Immature natural killer cell (primary cell): ENCODE results near the gene LIPN. TPM values are rescaled to one million over a fixed set of nuclear protein-coding genes. Genes with fewer than 3 reads are reported as not detected.
"Not testable (repeated sequence)": the region's sequence is repeated elsewhere in the genome, so short reads cannot be mapped to it uniquely, and the experiment has no call there.

ENCODE experiments used
- DNase-seq, 3 donors: peaks; one replicate each; pipeline ENCODE4 v3.0.0; 2022; ENCODE audit warnings: mixed read lengths in 1 of 3
- H3K27ac Mint-ChIP-seq, 6 donors: one replicate each; pipeline ENCODE4 v1.8.0; 2020; ENCODE audit warnings: mixed read lengths in 6 of 6, mild to moderate bottlenecking in 5 of 6, inconsistent platforms in 4 of 6, moderate library complexity in 3 of 6
- H3K27me3 Mint-ChIP-seq, 3 donors: one replicate each; pipeline ENCODE4 v1.8.0; 2020 to 2021; ENCODE audit warnings: low read depth in 3 of 3, mild to moderate bottlenecking in 3 of 3, mixed read lengths in 3 of 3, moderate library complexity in 3 of 3, inconsistent platforms in 1 of 3
- H3K36me3 Mint-ChIP-seq, 3 donors: one replicate each; pipeline ENCODE4 v1.8.0; 2020; ENCODE audit warnings: mixed read lengths in 3 of 3, inconsistent platforms in 2 of 3, mild to moderate bottlenecking in 2 of 3
- H3K4me1 Mint-ChIP-seq, 2 donors: one replicate each; pipeline ENCODE4 v1.8.0; 2020; ENCODE audit warnings: inconsistent platforms in 2 of 2, mild to moderate bottlenecking in 2 of 2, mixed read lengths in 2 of 2, moderate library complexity in 1 of 2
- H3K4me3 Mint-ChIP-seq, 5 donors: one replicate each; pipeline ENCODE4 v1.8.0; 2020; ENCODE audit warnings: mild to moderate bottlenecking in 5 of 5, mixed read lengths in 5 of 5, inconsistent platforms in 3 of 5, moderate library complexity in 3 of 5
- H3K9me3 Mint-ChIP-seq, 6 donors: one replicate each; pipeline ENCODE4 v1.8.0; 2020; ENCODE audit warnings: mild to moderate bottlenecking in 6 of 6, mixed read lengths in 6 of 6, inconsistent platforms in 4 of 6, moderate library complexity in 3 of 6
- polyA plus RNA-seq, 3 donors: library from polyadenylated mRNA; unstranded; fragments of 300-500 nt; fragmentation: Illumina TruSeq; gene quantifications; one replicate each; pipeline ENCODE4 v1.2.3, GENCODE V29; 2021

LIPN gene
- polyA plus RNA-seq: not detected

- Mint-ChIP-seq H3K4me3 (no peak within 1 kb of the TSS), H3K36me3 (no peaks in the 10 kb centered on the region), H3K9me3 (no peaks in the 10 kb centered on the region), H3K27ac (peak within 1 kb of the TSS in 1 of 6 donors; percentile 37), H3K27me3 (peaks cover 0 to 6% (median 2%) of the 10 kb centered on the region in 3 donors), H3K4me1 (peaks cover 0 to 3% of the 10 kb centered on the region in 2 donors)
- no peak for DNase-seq
Observed at GRCh38 chr10:88759366-88760101, at the start of gene LIPN. Gene LIPN (plus strand): TSS chr10:88760020. CDS start chr10:88761406, 1,386 bp downstream.

- Mint-ChIP-seq H3K27ac (peak overlapping the region in 1 of 6 donors; percentile 32), H3K36me3 (no peaks in the 10 kb centered on the region), H3K9me3 (no peaks in the 10 kb centered on the region), H3K27me3 (peaks cover 2 to 8% (median 2%) of the 10 kb centered on the region in 3 donors), H3K4me3 (no peak overlapping the region), H3K4me1 (no peaks in the 10 kb centered on the region)
- DNase-seq: no peak
Observed at GRCh38 chr10:88715517-88715916, 44.3 kb upstream of the LIPN start.

- Mint-ChIP-seq H3K36me3 (no peaks in the 10 kb centered on the region), H3K27ac (no peak overlapping the region), H3K9me3 (no peaks in the 10 kb centered on the region), H3K4me1 (peaks cover 4 to 9% of the 10 kb centered on the region in 2 donors), H3K27me3 (peaks cover 0 to 3% (median 2%) of the 10 kb centered on the region in 3 donors), H3K4me3 (no peak overlapping the region)
- no peak for DNase-seq
Observed at GRCh38 chr10:88721392-88721791, 38.4 kb upstream of the LIPN start.

GRCh38 chr10:88725798-88726197 lies 34.0 kb upstream of the LIPN start:
- no peak for DNase-seq
- Mint-ChIP-seq H3K4me1 (peaks cover 4 to 9% of the 10 kb centered on the region in 2 donors), H3K27me3 (peaks cover 0 to 4% (median 2%) of the 10 kb centered on the region in 3 donors), H3K27ac (no peak overlapping the region), H3K4me3 (no peak overlapping the region), H3K36me3 (no peaks in the 10 kb centered on the region), H3K9me3 (no peaks in the 10 kb centered on the region)

- H3K27me3 Mint-ChIP-seq: peaks cover 0 to 4% (median 2%) of the 10 kb centered on the region in 3 donors
- no peak for DNase-seq
- H3K4me1 Mint-ChIP-seq: peaks cover 4 to 9% of the 10 kb centered on the region in 2 donors
- H3K9me3 Mint-ChIP-seq: no peaks in the 10 kb centered on the region
- H3K4me3 Mint-ChIP-seq: no peak overlapping the region
- H3K27ac Mint-ChIP-seq: no peak overlapping the region
- no peaks in the 10 kb centered on the region for H3K36me3 Mint-ChIP-seq
Observed at GRCh38 chr10:88728107-88728763, 31.6 kb upstream of the LIPN start.

GRCh38 chr10:88730864-88731263 lies 29.0 kb upstream of the LIPN start:
- H3K4me3 Mint-ChIP-seq: no peak overlapping the region
- H3K4me1 Mint-ChIP-seq: peaks cover 1 to 3% of the 10 kb centered on the region in 2 donors
- H3K27ac Mint-ChIP-seq: no peak overlapping the region
- no peaks in the 10 kb centered on the region for H3K36me3 Mint-ChIP-seq
- peaks cover 0 to 4% (median 4%) of the 10 kb centered on the region in 3 donors for H3K27me3 Mint-ChIP-seq
- H3K9me3 Mint-ChIP-seq: peaks cover 0 to 2% (median 0%) of the 10 kb centered on the region in 6 donors
- no peak for DNase-seq

GRCh38 chr10:88731296-88731695 lies 28.5 kb upstream of the LIPN start:
- Mint-ChIP-seq H3K27me3 (peaks cover 0 to 5% (median 4%) of the 10 kb centered on the region in 3 donors), H3K4me3 (no peak overlapping the region), H3K27ac (no peak overlapping the region), H3K9me3 (peaks cover 0 to 2% (median 0%) of the 10 kb centered on the region in 6 donors), H3K4me1 (no peaks in the 10 kb centered on the region), H3K36me3 (no peaks in the 10 kb centered on the region)
- no peak for DNase-seq

- H3K4me1 Mint-ChIP-seq: no peaks in the 10 kb centered on the region
- H3K4me3 Mint-ChIP-seq: no peak overlapping the region
- peaks cover 0 to 2% (median 0%) of the 10 kb centered on the region in 6 donors for H3K9me3 Mint-ChIP-seq
- H3K27me3 Mint-ChIP-seq: peaks cover 2 to 3% (median 2%) of the 10 kb centered on the region in 3 donors
- H3K27ac Mint-ChIP-seq: no peak overlapping the region
- DNase-seq: no peak
- H3K36me3 Mint-ChIP-seq: no peaks in the 10 kb centered on the region
Observed at GRCh38 chr10:88733215-88733614, 26.6 kb upstream of the LIPN start.

GRCh38 chr10:88735661-88736060 lies 24.2 kb upstream of the LIPN start:
- H3K4me3 Mint-ChIP-seq: no peak overlapping the region
- DNase-seq: no peak
- H3K27me3 Mint-ChIP-seq: peaks cover 2 to 11% (median 8%) of the 10 kb centered on the region in 3 donors
- no peak overlapping the region for H3K27ac Mint-ChIP-seq
- peaks cover 0 to 2% (median 0%) of the 10 kb centered on the region in 6 donors for H3K9me3 Mint-ChIP-seq
- no peaks in the 10 kb centered on the region for H3K4me1 Mint-ChIP-seq
- no peaks in the 10 kb centered on the region for H3K36me3 Mint-ChIP-seq

GRCh38 chr10:88741921-88742320 lies 17.9 kb upstream of the LIPN start:
- not testable (repeated sequence) for H3K4me3 Mint-ChIP-seq

GRCh38 chr10:88742448-88742847 lies 17.4 kb upstream of the LIPN start:
- Mint-ChIP-seq H3K4me3 (no peak overlapping the region), H3K27me3 (peaks cover 4 to 28% (median 5%) of the 10 kb centered on the region in 3 donors), H3K36me3 (no peaks in the 10 kb centered on the region), H3K9me3 (peaks cover 0 to 9% (median 6%) of the 10 kb centered on the region in 6 donors), H3K27ac (no peak overlapping the region), H3K4me1 (no peaks in the 10 kb centered on the region)
- no peak for DNase-seq

More at GRCh38 chr10:88741921-88742320, 17.9 kb upstream of the LIPN start:
- peaks cover 4 to 28% (median 5%) of the 10 kb centered on the region in 3 donors for H3K27me3 Mint-ChIP-seq
- H3K9me3 Mint-ChIP-seq, DNase-seq, H3K36me3 Mint-ChIP-seq, H3K27ac Mint-ChIP-seq, H3K4me1 Mint-ChIP-seq: not testable (repeated sequence)

- peaks cover 2 to 21% (median 2%) of the 10 kb centered on the region in 3 donors for H3K27me3 Mint-ChIP-seq
- H3K36me3 Mint-ChIP-seq: no peaks in the 10 kb centered on the region
Observed at GRCh38 chr10:88744002-88744401, 15.8 kb upstream of the LIPN start.

GRCh38 chr10:88745633-88746032 lies 14.2 kb upstream of the LIPN start:
- H3K27me3 Mint-ChIP-seq: peaks cover 0 to 16% (median 2%) of the 10 kb centered on the region in 3 donors
- peaks cover 0 to 9% (median 6%) of the 10 kb centered on the region in 6 donors for H3K9me3 Mint-ChIP-seq
- no peaks in the 10 kb centered on the region for H3K4me1 Mint-ChIP-seq
- no peaks in the 10 kb centered on the region for H3K36me3 Mint-ChIP-seq
- H3K27ac Mint-ChIP-seq: no peak overlapping the region
- no peak for DNase-seq
- no peak overlapping the region for H3K4me3 Mint-ChIP-seq

More at GRCh38 chr10:88744002-88744401, 15.8 kb upstream of the LIPN start:
- no peak overlapping the region for H3K27ac Mint-ChIP-seq
- H3K4me3 Mint-ChIP-seq: no peak overlapping the region
- no peaks in the 10 kb centered on the region for H3K4me1 Mint-ChIP-seq
- DNase-seq: no peak
- H3K9me3 Mint-ChIP-seq: peaks cover 0 to 9% (median 6%) of the 10 kb centered on the region in 6 donors

- no peak overlapping the region for H3K4me3 Mint-ChIP-seq
- H3K9me3 Mint-ChIP-seq: no peaks in the 10 kb centered on the region
- no peaks in the 10 kb centered on the region for H3K4me1 Mint-ChIP-seq
- no peak overlapping the region for H3K27ac Mint-ChIP-seq
- H3K27me3 Mint-ChIP-seq: peaks cover 0 to 6% (median 5%) of the 10 kb centered on the region in 3 donors
- no peaks in the 10 kb centered on the region for H3K36me3 Mint-ChIP-seq
- DNase-seq: no peak
Observed at GRCh38 chr10:88754287-88754686, 5.5 kb upstream of the LIPN start.
